Aorta (tissue), 5 donors: ENCODE results near the gene GZMB. TPM values are rescaled to one million over a fixed set of nuclear protein-coding genes. Genes with fewer than 3 reads are reported as not detected.

ENCODE experiments used
- ATAC-seq: fragments of 200-7000 bp; cut with Tn5 transposase; one replicate; pipeline ENCODE4 v1.9.1; 2022; ENCODE audit warnings: moderate library complexity; ENCODE audit not compliant: low FRiP score
- DNase-seq, 2 donors: peaks; one replicate each; pipeline ENCODE4 v3.0.0-alpha.2; 2020
- H3K27ac ChIP-seq, 2 donors: one replicate each; pipeline ENCODE4 v1.5.1; 2013; ENCODE audit warnings: low read length in 2 of 2, mild to moderate bottlenecking in 2 of 2, moderate library complexity in 2 of 2, control low read depth in 1 of 2, inconsistent platforms in 1 of 2, low read depth in 1 of 2
- H3K27me3 ChIP-seq, 2 donors: one replicate each; pipeline ENCODE4 v1.6.1; 2013; ENCODE audit warnings: control low read depth in 1 of 2, low read length in 1 of 2, mild to moderate bottlenecking in 1 of 2, moderate library complexity in 1 of 2; ENCODE audit not compliant: insufficient read depth in 2 of 2, control insufficient read depth in 1 of 2
- H3K36me3 ChIP-seq, 2 donors: one replicate each; pipeline ENCODE4 v1.6.1; 2013; ENCODE audit warnings: control low read depth in 1 of 2, low read length in 1 of 2, mild to moderate bottlenecking in 1 of 2; ENCODE audit not compliant: insufficient read depth in 2 of 2, control insufficient read depth in 1 of 2
- H3K4me1 ChIP-seq, 2 donors: one replicate each; pipeline ENCODE4 v1.6.1; 2013; ENCODE audit warnings: low read length in 2 of 2, control low read depth in 1 of 2, mild to moderate bottlenecking in 1 of 2, moderate library complexity in 1 of 2; ENCODE audit not compliant: insufficient read depth in 2 of 2, control insufficient read depth in 1 of 2
- H3K4me3 ChIP-seq, 2 donors: one replicate each; pipeline ENCODE4 v1.5.1; 2013; ENCODE audit warnings: low read length in 2 of 2, control low read depth in 1 of 2, mild to moderate bottlenecking in 1 of 2
- H3K9me3 ChIP-seq: one replicate; pipeline ENCODE4 v1.6.1; 2013; ENCODE audit warnings: mild to moderate bottlenecking, low read length; ENCODE audit not compliant: control insufficient read depth
- WGBS, 2 donors: extraction: QIAGEN DNeasy Blood & Tissue Kit; methylation state at CpG; one replicate each; pipeline ENCODE4 v1.1.7; 2013; 5-methylcytosine and 5-hydroxymethylcytosine counted together
- intact Hi-C, 2 donors: fragments of 100-400 bp; cut with DNase I; formaldehyde crosslinking; loops; one replicate each; pipeline versions ENCODE4 v1.14.2 to v1.15.0; 2022
- polyA plus RNA-seq, 2 donors: library from polyadenylated mRNA; stranded (reverse); fragments of 200-250 nt; gene quantifications; one replicate each; pipeline ENCODE4 v1.2.3, GENCODE V29; 2013
- total RNA-seq, 2 donors: library from RNA; stranded (reverse); fragmentation: NEBNext Ultra II Directional; extraction: Animal tissue kit (Norgen Biotek cat#: 25700); gene quantifications; one replicate each; pipeline ENCODE4 v1.2.1, GENCODE V29; 2021
- donor health status: healthy with polysubstance abuse.
- donor health status: Bipolar disorder and iron deficiency.
- donor health status: DM: no; HTN: no; CAD: no.
- donor health status: DM: no; HTN: no; CAD: no.
- donor health status: DM: yes; HTN: yes; CAD: no.

GZMB gene
- total and polyA plus RNA-seq, 4 donors, result 0.54 to 3.0 (median 2.1) TPM

GRCh38 chr14:24639270-24639669 lies 5.3 kb upstream of the GZMB start:
- no peak for ATAC-seq
- Histone ChIP-seq H3K4me1 (no peaks in the 10 kb centered on the region), H3K27ac (no peak overlapping the region), H3K4me3 (no peak overlapping the region), H3K9me3 (no peaks in the 10 kb centered on the region), H3K36me3 (no peaks in the 10 kb centered on the region), H3K27me3 (no peaks in the 10 kb centered on the region)
- intact Hi-C loops, result no loop called here
- 89 to 95% methylated on average over 3 of the region's 3 CpGs for WGBS, 2 donors
- no peak for DNase-seq

GRCh38 chr14:24633353-24633752 lies 637 bp downstream of the GZMB start:
- H3K27ac ChIP-seq, result no peak overlapping the region
- DNase-seq (no peak), ATAC-seq (no peak)
- intact Hi-C loops, result no loop called here
- H3K4me1 ChIP-seq, result no peaks in the 10 kb centered on the region
- 77 to 81% methylated on average over 1 of the region's 1 CpG for WGBS, 2 donors
- H3K4me3 ChIP-seq, result no peak overlapping the region
- H3K36me3 ChIP-seq, result no peaks in the 10 kb centered on the region
- no peaks in the 10 kb centered on the region for H3K9me3 ChIP-seq
- no peaks in the 10 kb centered on the region for H3K27me3 ChIP-seq

- H3K36me3 ChIP-seq, result no peaks in the 10 kb centered on the region
- no peak overlapping the region for H3K4me3 ChIP-seq
- H3K27ac ChIP-seq, result no peak overlapping the region
- no peaks in the 10 kb centered on the region for H3K9me3 ChIP-seq
- intact Hi-C loops, result no loop called here
- H3K4me1 ChIP-seq, result no peaks in the 10 kb centered on the region
- DNase-seq, result no peak
- H3K27me3 ChIP-seq, result no peaks in the 10 kb centered on the region
- no peak for ATAC-seq
- 63 to 70% methylated on average over 6 of the region's 6 CpGs for WGBS, 2 donors
Observed at GRCh38 chr14:24632761-24633160, 1.2 kb downstream of the GZMB start.

GRCh38 chr14:24632336-24632735 lies 1.7 kb downstream of the GZMB start:
- WGBS, 2 donors, result 68 to 74% methylated on average over 4 of the region's 4 CpGs
- DNase-seq, result no peak
- H3K9me3 ChIP-seq, result no peaks in the 10 kb centered on the region
- H3K36me3 ChIP-seq, result no peaks in the 10 kb centered on the region
- no peak overlapping the region for H3K27ac ChIP-seq
- no peak overlapping the region for H3K4me3 ChIP-seq
- no peaks in the 10 kb centered on the region for H3K4me1 ChIP-seq
- H3K27me3 ChIP-seq, result no peaks in the 10 kb centered on the region
- intact Hi-C loops, result no loop called here
- ATAC-seq, result no peak

- WGBS, 2 donors, result 89 to 91% methylated on average over 11 of the region's 11 CpGs
- H3K4me3 ChIP-seq, result no peak overlapping the region
- H3K27ac ChIP-seq, result no peak overlapping the region
- H3K4me1 ChIP-seq, result no peaks in the 10 kb centered on the region
- intact Hi-C loops, result no loop called here
- no peaks in the 10 kb centered on the region for H3K9me3 ChIP-seq
- H3K27me3 ChIP-seq, result no peaks in the 10 kb centered on the region
- ATAC-seq, result no peak
- DNase-seq, result no peak
- H3K36me3 ChIP-seq, result no peaks in the 10 kb centered on the region
Observed at GRCh38 chr14:24631749-24632335, 2.1 kb downstream of the GZMB start.

- Histone ChIP-seq H3K27me3 (no peaks in the 10 kb centered on the region), H3K9me3 (no peaks in the 10 kb centered on the region), H3K4me3 (no peak overlapping the region), H3K27ac (no peak overlapping the region), H3K4me1 (no peaks in the 10 kb centered on the region), H3K36me3 (no peaks in the 10 kb centered on the region)
- DNase-seq (no peak), ATAC-seq (no peak)
- WGBS, 2 donors, result 74% methylated on average over 10 of the region's 10 CpGs
- intact Hi-C loops, result no loop called here
Observed at GRCh38 chr14:24630872-24631477, 3.0 kb downstream of the GZMB start.

GRCh38 chr14:24630087-24630871 lies 3.7 kb downstream of the GZMB start:
- DNase-seq (no peak), ATAC-seq (no peak)
- 78 to 80% methylated on average over 3 of the region's 3 CpGs for WGBS, 2 donors
- H3K27me3 ChIP-seq, result no peaks in the 10 kb centered on the region
- no peaks in the 10 kb centered on the region for H3K36me3 ChIP-seq
- no peak overlapping the region for H3K4me3 ChIP-seq
- H3K27ac ChIP-seq, result no peak overlapping the region
- no peaks in the 10 kb centered on the region for H3K4me1 ChIP-seq
- intact Hi-C loops, result no loop called here
- H3K9me3 ChIP-seq, result no peaks in the 10 kb centered on the region

GRCh38 chr14:24629521-24629920 lies 4.5 kb downstream of the GZMB start:
- H3K27ac ChIP-seq, result no peak overlapping the region
- ATAC-seq, result no peak
- no peak overlapping the region for H3K4me3 ChIP-seq
- H3K4me1 ChIP-seq, result no peaks in the 10 kb centered on the region
- WGBS, 2 donors, result 68 to 80% methylated on average over 6 of the region's 6 CpGs
- no peaks in the 10 kb centered on the region for H3K9me3 ChIP-seq
- intact Hi-C loops, result no loop called here
- no peaks in the 10 kb centered on the region for H3K36me3 ChIP-seq
- H3K27me3 ChIP-seq, result no peaks in the 10 kb centered on the region
- DNase-seq, result no peak

- Histone ChIP-seq H3K27ac (no peak overlapping the region), H3K36me3 (no peaks in the 10 kb centered on the region), H3K9me3 (peaks cover 1% of the 10 kb centered on the region), H3K4me1 (no peaks in the 10 kb centered on the region), H3K27me3 (no peaks in the 10 kb centered on the region), H3K4me3 (no peak overlapping the region)
- ATAC-seq, result no peak
- DNase-seq, result no peak
- 86 to 97% methylated on average over 2 of the region's 2 CpGs for WGBS, 2 donors
- intact Hi-C loops, result no loop called here
Observed at GRCh38 chr14:24613747-24614146, 20.2 kb downstream of the GZMB start.
